NOMO-1 treated with dmso at 0.1 percent for 144 hours (cell line): ENCODE results near the gene SPEM3.
A peak's percentile ranks its signal among the peaks of the same experiment; 100 is the strongest.

Source experiments
- DNase-seq: peaks from one replicate; lab custom pipeline; 2025; ENCODE audit not compliant: unreplicated experiment; lab: John Stamatoyannopoulos, UW

SPEM3 gene

GRCh38 chr17:7403977-7404736, 24.5 kb upstream of the SPEM3 start, which contains the start of gene TMEM256:
TMEM256 (minus strand) TSS chr17:7404097; CDS start chr17:7404084, 13 bp downstream.
- peak; percentile 94 for DNase-seq

- DNase-seq, result no peak
These were observed 23.8 kb upstream of the SPEM3 start for GRCh38 chr17:7404737-7405349.

GRCh38 chr17:7405350-7406234, 23.1 kb upstream of the SPEM3 start:
- DNase-seq, result no peak

DNA sequence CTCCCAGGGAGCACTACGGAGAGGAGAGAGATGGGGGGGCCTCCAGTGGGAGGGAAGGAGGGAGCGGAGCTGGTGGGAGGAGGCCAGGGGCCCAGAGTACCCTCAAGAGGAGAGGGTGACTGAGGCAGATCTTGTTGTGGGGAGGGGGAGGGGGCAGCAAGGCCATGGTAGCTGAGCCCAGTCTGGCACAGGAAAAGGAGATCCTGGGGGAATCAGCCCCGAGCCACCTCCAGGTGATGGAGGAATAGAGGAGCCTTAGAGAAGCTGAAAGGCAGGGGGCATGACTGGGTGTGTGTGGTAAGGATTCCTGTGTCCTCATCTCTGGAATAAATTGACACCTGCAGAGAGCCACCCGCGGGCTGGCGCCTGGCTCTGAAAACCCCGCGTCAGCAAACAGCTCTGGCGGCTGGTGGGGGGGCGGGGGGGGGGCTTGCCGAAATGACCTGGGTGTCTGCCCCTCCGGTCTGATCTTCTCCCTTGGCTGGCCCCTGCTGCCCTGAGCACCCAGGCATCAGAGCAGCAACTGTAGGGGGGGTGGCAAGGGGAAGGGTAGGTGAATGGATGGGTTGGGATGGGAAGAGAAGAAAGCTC, 22.3 kb upstream of the SPEM3 start:
- no peak for DNase-seq

DNA sequence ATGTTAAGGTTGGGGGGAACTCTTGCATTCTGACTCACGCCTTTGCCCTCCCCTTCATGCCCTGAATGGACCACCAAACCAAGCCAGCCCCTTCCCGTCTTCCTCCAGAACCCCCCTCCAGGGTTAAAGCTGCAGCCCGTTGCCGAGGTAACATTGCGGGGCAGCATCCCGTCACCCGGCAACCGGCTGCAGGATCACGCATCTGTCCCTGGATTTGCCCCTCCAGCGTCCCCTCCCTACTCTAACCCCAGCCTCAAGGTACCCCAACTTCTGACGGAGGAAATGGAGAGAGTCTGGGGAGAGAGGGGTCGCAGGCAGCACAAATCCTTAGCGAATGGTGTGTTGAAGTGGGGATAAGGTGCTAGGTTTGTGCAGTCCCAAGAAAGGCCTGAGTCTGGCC, 21.6 kb upstream of the SPEM3 start:
- DNase-seq, result no peak

GRCh38 chr17:7407485-7408251, 21.0 kb upstream of the SPEM3 start, which contains the start of gene NLGN2:
NLGN2 (plus strand) TSS chr17:7407845; CDS start chr17:7408256, 411 bp downstream.
- DNase-seq, result no peak

DNA sequence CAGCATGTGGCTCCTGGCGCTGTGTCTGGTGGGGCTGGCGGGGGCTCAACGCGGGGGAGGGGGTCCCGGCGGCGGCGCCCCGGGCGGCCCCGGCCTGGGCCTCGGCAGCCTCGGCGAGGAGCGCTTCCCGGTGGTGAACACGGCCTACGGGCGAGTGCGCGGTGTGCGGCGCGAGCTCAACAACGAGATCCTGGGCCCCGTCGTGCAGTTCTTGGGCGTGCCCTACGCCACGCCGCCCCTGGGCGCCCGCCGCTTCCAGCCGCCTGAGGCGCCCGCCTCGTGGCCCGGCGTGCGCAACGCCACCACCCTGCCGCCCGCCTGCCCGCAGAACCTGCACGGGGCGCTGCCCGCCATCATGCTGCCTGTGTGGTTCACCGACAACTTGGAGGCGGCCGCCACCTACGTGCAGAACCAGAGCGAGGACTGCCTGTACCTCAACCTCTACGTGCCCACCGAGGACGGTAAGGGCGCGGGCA, 20.4 kb upstream of the SPEM3 start:
- DNase-seq, result no peak

GRCh38 chr17:7408863-7409262, 19.8 kb upstream of the SPEM3 start:
- DNase-seq, result no peak

DNA sequence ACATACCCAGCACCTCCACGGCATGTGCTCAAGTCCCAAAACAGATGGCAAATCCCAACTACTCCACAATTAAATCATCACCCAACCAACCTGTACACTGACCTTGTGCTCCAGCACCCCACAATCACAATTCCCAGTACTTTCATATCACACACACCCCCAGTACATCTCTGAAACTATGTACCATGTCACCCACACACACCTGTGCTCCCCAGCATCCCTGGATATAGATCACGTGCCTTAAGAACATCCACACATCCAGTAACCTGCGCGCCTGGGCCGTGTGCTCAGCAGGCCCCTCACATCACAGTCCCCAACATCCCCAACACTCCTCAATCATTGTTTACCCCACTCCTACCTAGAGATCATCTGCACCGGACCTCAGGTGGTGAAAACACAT, 18.9 kb upstream of the SPEM3 start:
- no peak for DNase-seq

DNA sequence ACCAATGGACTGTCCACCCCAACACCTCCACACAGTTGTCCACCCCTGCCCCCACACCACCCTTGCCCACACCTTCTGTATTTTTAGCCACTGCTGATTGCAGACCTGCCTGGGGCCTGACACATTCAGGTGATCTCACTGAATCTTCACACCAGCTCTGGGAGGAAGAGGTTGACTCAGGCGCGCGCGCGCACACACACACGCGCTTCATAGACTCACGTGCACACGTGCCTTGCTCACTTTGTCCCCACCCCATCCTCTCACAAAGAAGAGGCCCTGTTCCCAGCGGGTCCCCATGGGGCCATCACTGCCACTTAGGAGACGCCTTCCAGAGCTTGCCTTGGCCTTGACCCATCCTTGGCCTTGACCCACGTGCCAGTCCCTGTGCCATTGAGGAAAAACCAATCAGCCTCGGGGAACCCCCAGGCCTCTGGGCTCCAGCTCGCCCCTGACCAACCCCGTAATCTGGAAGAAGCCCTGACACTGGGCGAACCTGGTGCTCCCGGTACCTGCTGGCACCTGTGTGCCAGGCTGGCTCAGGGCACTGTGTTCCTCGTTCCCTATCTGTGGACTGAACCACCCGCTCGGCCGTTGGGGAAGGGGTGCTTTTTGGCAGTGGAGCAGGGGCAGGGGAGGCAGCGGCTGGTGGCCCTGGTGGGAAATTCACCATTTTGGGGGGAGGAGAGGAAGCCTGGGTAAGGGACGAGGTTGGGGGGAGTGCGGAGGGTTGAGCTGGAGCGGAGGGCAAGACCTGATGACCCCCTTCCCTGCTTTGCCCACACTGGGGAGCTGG, 17.8 kb upstream of the SPEM3 start:
- DNase-seq, result no peak

DNA sequence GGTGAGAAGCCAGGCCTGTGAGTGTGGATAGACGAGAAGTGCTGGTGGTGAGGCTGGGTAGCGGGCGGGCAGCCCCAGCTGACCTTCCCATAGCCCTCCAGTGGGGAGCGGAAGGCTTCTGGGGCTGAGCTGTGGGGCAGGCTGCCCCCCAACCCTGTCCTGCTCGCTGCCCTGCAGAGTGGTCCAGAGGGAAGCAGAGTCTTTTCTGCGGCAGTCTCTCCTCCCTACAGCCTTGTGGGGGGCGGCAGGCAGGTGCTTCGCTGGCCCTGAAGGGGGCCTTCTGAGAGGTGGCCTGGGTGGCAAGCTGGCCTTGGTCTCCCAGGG, 17.3 kb upstream of the SPEM3 start:
- DNase-seq, result no peak

DNA sequence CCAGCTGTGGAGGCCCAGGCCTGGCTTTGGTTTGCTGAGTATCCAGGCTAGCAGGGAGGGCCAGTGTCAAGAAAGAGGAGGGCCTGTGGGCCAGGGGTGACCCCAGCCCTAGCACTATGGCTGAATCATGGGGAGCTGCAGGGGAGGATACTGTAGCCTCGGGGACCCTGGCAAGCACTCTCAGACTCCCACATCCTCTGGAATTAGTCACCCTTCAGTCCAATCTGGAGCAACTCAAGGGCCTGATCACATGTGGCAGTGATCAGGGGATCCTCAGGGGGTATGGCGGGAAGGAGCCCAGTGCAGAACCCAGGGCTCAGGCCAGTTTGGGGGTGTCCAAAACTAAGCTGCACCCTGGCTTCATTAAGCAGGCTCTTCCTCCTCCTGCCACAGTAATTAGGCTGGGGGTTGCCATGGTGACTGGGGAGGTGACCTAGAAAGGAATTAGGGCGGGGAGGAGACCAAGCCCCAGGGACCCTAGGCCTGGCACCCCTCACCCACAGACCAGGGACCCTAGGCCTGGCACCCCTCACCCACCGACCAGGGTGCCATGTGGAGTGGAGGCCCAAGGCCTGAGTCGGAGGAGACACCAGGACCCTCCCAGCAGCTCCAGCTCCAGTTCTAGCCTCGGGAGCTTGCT, 15.2 kb upstream of the SPEM3 start:
- DNase-seq, result no peak

DNA sequence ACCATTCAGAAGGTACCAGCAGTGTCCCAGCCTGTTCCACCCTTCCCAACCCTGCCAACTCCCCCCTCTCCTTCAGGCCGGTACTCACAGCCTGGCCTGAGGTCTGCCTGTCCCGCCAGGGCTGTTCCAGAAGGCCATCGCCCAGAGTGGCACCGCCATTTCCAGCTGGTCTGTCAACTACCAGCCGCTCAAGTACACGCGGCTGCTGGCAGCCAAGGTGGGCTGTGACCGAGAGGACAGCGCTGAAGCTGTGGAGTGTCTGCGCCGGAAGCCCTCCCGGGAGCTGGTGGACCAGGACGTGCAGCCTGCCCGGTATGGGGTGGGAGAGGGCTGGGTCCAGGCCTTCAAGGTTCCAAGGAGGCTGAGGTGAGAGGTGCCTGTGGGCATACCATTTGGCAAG, 13.8 kb upstream of the SPEM3 start:
- DNase-seq, result no peak

DNA sequence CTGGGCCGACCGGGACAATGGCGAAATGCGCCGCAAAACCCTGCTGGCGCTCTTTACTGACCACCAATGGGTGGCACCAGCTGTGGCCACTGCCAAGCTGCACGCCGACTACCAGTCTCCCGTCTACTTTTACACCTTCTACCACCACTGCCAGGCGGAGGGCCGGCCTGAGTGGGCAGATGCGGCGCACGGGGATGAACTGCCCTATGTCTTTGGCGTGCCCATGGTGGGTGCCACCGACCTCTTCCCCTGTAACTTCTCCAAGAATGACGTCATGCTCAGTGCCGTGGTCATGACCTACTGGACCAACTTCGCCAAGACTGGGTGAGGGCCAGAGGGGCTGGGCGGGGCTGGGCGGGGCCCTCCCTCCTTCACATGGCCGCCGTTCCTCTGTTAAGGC, 12.9 kb upstream of the SPEM3 start:
- DNase-seq, result no peak

DNA sequence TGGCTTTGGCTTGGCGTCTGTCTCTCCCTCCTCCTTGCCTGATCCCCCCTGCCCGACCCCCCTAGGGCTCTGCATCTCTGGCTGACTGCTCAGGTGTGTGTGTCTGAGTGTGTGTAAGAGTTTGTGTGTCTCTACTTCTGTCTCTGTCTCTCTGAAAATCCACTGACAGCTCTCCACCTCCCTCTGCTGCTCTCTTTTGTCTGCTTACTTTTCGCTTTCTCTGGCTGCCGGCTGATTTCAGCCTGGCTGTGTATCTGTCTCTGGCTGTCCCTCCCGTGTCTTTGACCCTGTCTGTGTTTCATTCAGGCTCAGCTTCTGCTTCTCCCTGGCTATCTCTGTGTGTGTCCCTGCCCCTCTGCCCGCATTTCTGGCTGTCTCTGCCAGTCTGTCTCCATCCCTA, 12.3 kb upstream of the SPEM3 start:
- no peak for DNase-seq

GRCh38 chr17:7417056-7417655, 11.5 kb upstream of the SPEM3 start:
- DNase-seq, result no peak

DNA sequence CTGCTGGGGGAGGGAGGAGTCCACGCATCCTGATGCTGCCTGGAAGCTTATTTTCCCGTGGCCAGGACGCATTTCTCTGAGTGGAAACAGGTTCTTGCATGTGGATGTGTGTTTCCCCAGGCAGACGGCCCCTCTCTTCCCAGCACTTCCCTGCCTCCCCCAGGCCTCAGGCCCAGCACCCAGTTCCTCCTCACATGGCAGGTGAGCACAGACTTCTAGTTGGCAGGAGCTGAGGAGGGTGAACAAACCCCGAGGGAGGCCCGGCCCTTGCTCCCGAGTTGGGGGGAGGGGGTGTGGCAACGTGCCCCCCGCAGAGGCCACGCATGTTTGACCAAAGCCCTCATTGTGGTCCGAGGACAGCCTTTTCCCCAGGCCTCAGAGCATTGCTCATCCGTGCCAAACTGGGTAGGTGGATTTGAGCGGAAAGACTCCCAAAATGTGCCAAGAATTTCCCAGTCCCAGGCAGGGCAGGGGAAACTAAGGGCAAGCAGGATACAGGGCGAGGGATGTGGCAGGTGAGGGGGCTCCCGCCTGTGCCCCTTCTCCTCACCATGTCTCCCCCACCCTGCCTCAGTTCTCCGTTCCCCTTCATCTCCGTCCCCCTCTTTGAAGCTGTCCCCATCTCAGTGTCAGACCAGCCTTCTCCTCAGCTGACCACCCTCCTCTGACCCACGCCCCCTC, 10.0 kb upstream of the SPEM3 start:
- DNase-seq, result no peak
